ENCODE data around the gene SLC4A8. TPM values are rescaled to one million over a fixed set of nuclear protein-coding genes. Genes with fewer than 3 reads are reported as not detected.

The SLC4A8 gene
- polyA plus RNA-seq, 1 donor (not counting 4 experiments of a cell fraction or from before 2014, with no cell fraction given) = 2.3 TPM

DNA sequence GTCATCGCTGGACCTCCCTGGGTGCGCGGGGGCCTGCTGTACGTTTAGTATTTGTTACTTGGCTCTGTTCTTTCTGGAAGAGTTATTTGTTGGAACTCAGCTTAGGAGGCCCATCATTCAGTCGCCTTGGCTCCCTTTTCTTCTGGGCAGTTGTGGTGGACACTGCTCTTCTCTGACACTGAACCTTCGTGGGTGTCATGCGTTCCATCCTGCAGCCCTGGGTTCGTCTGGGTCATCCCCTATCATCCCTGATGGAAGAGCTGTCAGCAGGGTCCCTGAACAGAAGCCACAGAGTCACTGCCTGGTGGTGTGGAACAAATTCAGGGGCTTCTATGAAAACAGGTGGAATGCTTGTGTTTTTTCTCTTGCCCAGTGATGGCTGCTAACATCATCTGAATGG, 113.5 kb downstream of the SLC4A8 start:
- Histone ChIP-seq H3K4me3 (ENCODE audit: control insufficient read depth in 2 of 3, extremely low read depth in 1 of 3, insufficient read depth in 2 of 3, low read depth in 1 of 3, low read length in 3 of 3) (no peak overlapping the region), H3K4me2 (ENCODE audit: control insufficient read depth, extremely low read depth, insufficient read depth, low read depth, low read length) (no peak overlapping the region), H3K9me3 (ENCODE audit: control insufficient read depth, low read depth, low read length) (no peaks in the 10 kb centered on the region), H4K20me1 (ENCODE audit: control insufficient read depth, extremely low read depth, insufficient read depth, low read length) (no peaks in the 10 kb centered on the region), H3K27me3 (ENCODE audit: control insufficient read depth, extremely low read depth, insufficient read depth, low read length) (peaks cover 5% of the 10 kb centered on the region), H2AFZ (ENCODE audit: control insufficient read depth, low read length) (no peak overlapping the region), H3K9me1 (ENCODE audit: control insufficient read depth, extremely low read depth, insufficient read depth, low read length) (no peaks in the 10 kb centered on the region), H3K4me1 (ENCODE audit: control insufficient read depth, extremely low read depth, insufficient read depth, low read length) (no peaks in the 10 kb centered on the region), H3K9ac (ENCODE audit: control insufficient read depth, extremely low read depth, insufficient read depth, low read length) (no peak overlapping the region), H3K79me2 (ENCODE audit: control insufficient read depth, insufficient read depth, low read length) (no peaks in the 10 kb centered on the region), H3K36me3 (ENCODE audit: control insufficient read depth in 2 of 2, extremely low read depth in 1 of 2, insufficient read depth in 2 of 2, low read length in 2 of 2) (no peaks in the 10 kb centered on the region), H3K27ac (ENCODE audit: control insufficient read depth, insufficient read depth, low read length) (no peak overlapping the region)
- no peak for DNase-seq (ENCODE audit: low read depth, low spot score)
- dilution Hi-C loops (cut with MboI; ENCODE audit: extremely low pct_ligation_motif_present, low sequenced_read_pairs) = no loop called here
- FAIRE-seq = no peak
- TF ChIP-seq, protein P1, sequence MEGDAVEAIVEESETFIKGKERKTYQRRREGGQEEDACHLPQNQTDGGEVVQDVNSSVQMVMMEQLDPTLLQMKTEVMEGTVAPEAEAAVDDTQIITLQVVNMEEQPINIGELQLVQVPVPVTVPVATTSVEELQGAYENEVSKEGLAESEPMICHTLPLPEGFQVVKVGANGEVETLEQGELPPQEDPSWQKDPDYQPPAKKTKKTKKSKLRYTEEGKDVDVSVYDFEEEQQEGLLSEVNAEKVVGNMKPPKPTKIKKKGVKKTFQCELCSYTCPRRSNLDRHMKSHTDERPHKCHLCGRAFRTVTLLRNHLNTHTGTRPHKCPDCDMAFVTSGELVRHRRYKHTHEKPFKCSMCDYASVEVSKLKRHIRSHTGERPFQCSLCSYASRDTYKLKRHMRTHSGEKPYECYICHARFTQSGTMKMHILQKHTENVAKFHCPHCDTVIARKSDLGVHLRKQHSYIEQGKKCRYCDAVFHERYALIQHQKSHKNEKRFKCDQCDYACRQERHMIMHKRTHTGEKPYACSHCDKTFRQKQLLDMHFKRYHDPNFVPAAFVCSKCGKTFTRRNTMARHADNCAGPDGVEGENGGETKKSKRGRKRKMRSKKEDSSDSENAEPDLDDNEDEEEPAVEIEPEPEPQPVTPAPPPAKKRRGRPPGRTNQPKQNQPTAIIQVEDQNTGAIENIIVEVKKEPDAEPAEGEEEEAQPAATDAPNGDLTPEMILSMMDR (optimal IDR thresholded peaks at IDR 0.05 in 1 of 3, IDR thresholded peaks at IDR 0.05 in 1 of 3, conservative IDR thresholded peaks at IDR 0.05 in 1 of 3; ENCODE audit: extremely low read depth in 1 of 3, insufficient read depth in 2 of 3, low read length in 3 of 3) = no peak
- TF ChIP-seq EZH2 (IDR thresholded peaks at IDR 0.05; ENCODE audit: low read length) = no peak

DNA sequence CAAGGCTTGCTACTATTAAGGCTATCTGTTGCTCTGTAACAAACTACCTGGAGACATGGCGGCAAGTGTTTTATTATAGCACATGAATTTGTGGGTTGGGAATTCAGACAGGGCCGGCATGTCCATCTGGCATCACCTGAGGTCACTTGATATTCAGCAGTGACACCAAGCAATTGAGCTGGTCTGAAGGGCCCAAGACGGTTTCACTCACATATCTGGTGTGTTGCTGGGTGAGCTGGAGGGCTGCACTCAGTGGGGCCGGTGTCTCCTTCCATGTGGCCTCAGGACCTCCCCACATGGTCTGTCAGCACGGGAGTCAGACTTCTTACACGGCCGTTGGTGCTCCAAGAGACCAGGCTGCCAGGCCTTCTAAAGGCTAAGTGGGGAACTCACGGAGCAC, 114.0 kb downstream of the SLC4A8 start:
- Histone ChIP-seq H4K20me1 (ENCODE audit: control insufficient read depth, extremely low read depth, insufficient read depth, low read length) (no peaks in the 10 kb centered on the region), H3K4me2 (ENCODE audit: control insufficient read depth, extremely low read depth, insufficient read depth, low read depth, low read length) (no peak overlapping the region), H3K4me1 (ENCODE audit: control insufficient read depth, extremely low read depth, insufficient read depth, low read length) (no peaks in the 10 kb centered on the region), H2AFZ (ENCODE audit: control insufficient read depth, low read length) (no peak overlapping the region), H3K9me3 (ENCODE audit: control insufficient read depth, low read depth, low read length) (no peaks in the 10 kb centered on the region), H3K4me3 (ENCODE audit: control insufficient read depth in 2 of 3, extremely low read depth in 1 of 3, insufficient read depth in 2 of 3, low read depth in 1 of 3, low read length in 3 of 3) (no peak overlapping the region), H3K9ac (ENCODE audit: control insufficient read depth, extremely low read depth, insufficient read depth, low read length) (no peak overlapping the region), H3K27ac (ENCODE audit: control insufficient read depth, insufficient read depth, low read length) (no peak overlapping the region), H3K36me3 (ENCODE audit: control insufficient read depth in 2 of 2, extremely low read depth in 1 of 2, insufficient read depth in 2 of 2, low read length in 2 of 2) (no peaks in the 10 kb centered on the region), H3K27me3 (ENCODE audit: control insufficient read depth, extremely low read depth, insufficient read depth, low read length) (peaks cover 5% of the 10 kb centered on the region), H3K9me1 (ENCODE audit: control insufficient read depth, extremely low read depth, insufficient read depth, low read length) (no peaks in the 10 kb centered on the region), H3K79me2 (ENCODE audit: control insufficient read depth, insufficient read depth, low read length) (no peaks in the 10 kb centered on the region)
- dilution Hi-C loops (cut with MboI; ENCODE audit: extremely low pct_ligation_motif_present, low sequenced_read_pairs) = no loop called here
- DNase-seq (ENCODE audit: low read depth, low spot score) (no peak), FAIRE-seq (no peak)
- TF ChIP-seq, protein P1 (optimal IDR thresholded peaks at IDR 0.05 in 1 of 3, IDR thresholded peaks at IDR 0.05 in 1 of 3, conservative IDR thresholded peaks at IDR 0.05 in 1 of 3; ENCODE audit: extremely low read depth in 1 of 3, insufficient read depth in 2 of 3, low read length in 3 of 3) = no peak
- TF ChIP-seq EZH2 (IDR thresholded peaks at IDR 0.05; ENCODE audit: low read length) = no peak
